ENCODE data around the gene OR10H5. TPM values are rescaled to one million over a fixed set of nuclear protein-coding genes. Genes with fewer than 3 reads are reported as not detected.
"Not testable (repeated sequence)": the region's sequence is repeated elsewhere in the genome, so short reads cannot be mapped to it uniquely, and the experiment has no call there.

Gene OR10H5
- total and polyA plus RNA-seq, 2 of the 13 experiments (the other 11 are each of a cell fraction or from before 2014, with no cell fraction given), result not detected

GRCh38 chr19:15769586-15769985 is 17.9 kb upstream of the OR10H5 start (continued):
- no peak for TF ChIP-seq ZNF142 (CRISPR knock-in tag; IDR thresholded peaks at IDR 0.05)
- TF ChIP-seq ZKSCAN8 (CRISPR knock-in tag; IDR thresholded peaks at IDR 0.05; ENCODE audit: borderline replicate concordance), result no peak
- TF ChIP-seq ZNF230 (CRISPR knock-in tag; IDR thresholded peaks at IDR 0.05), result no peak
- TF ChIP-seq ZNF674 (CRISPR knock-in tag; IDR thresholded peaks at IDR 0.05; ENCODE audit: low read depth), result no peak
- no peak for TF ChIP-seq IKZF5 (CRISPR knock-in tag; IDR thresholded peaks at IDR 0.05)
- 0 out of 2 replicates have a peak, but pooled peaks have one; percentile 44 for TF ChIP-seq CENPT (CRISPR knock-in tag; IDR thresholded peaks at IDR 0.05; ENCODE audit: low read depth)
- TF ChIP-seq WIZ (CRISPR knock-in tag; IDR thresholded peaks at IDR 0.05), result 0 out of 2 replicates have a peak, but pooled peaks have one; percentile 85
- TF ChIP-seq FOXA1 (IDR thresholded peaks at IDR 0.05), result no peak
- TF ChIP-seq FOXA1 (CRISPR knock-in tag; IDR thresholded peaks at IDR 0.05), result no peak

GRCh38 chr19:15774159-15774558 is 13.3 kb upstream of the OR10H5 start:
- H2AFZ ChIP-seq (ENCODE audit: low read length); H3K4me1 ChIP-seq (ENCODE audit: insufficient read depth, low read length); CTCF ChIA-PET (ENCODE audit: low intra/inter-chr PET ratio, low total read pairs); FAIRE-seq; H3K9me3 ChIP-seq (ENCODE audit: low read length); H3K27me3 ChIP-seq (ENCODE audit: control insufficient read depth in 1 of 2, insufficient read depth in 2 of 2, low read length in 2 of 2); H3K36me3 ChIP-seq (replicated peaks in 1 of 2; ENCODE audit: control insufficient read depth in 1 of 2, insufficient read depth in 2 of 2, low read length in 2 of 2); in situ Hi-C loops (cut with HindIII; ENCODE audit: extremely low pct_ligation_motif_present, low pct_unique_long_range_greater_than_20kb); H3K4me3 ChIP-seq (replicated peaks in 1 of 3; ENCODE audit: insufficient read depth in 1 of 3, low read depth in 2 of 3, low read length in 3 of 3); DNase-seq (ENCODE audit: low spot score); H3K4me2 ChIP-seq (ENCODE audit: low read depth, low read length); H3K27ac ChIP-seq (ENCODE audit: extremely low read length, insufficient read depth, low read length); H4K20me1 ChIP-seq (ENCODE audit: insufficient read depth, low read length); ATAC-seq; H3K79me2 ChIP-seq (ENCODE audit: insufficient read depth, low read length); BruUV-seq (replicated peaks); POLR2A ChIA-PET; H3K9ac ChIP-seq (ENCODE audit: insufficient read depth, low read depth, low read length); intact Hi-C loops (cut with micrococcal nuclease; ENCODE audit: unreplicated experiment): not testable (repeated sequence)
- 0% methylated on average over 1 of the region's 3 CpGs for WGBS (ENCODE audit: low lambda C conversion rate)
